GM23338 (cell line): ENCODE results near the gene SSH2.

Experiments used
- CREB1 ChIP-seq: fragments of 250-450 bp; sonication (Bioruptor Pico); IDR thresholded peaks from 2 replicates; pipeline ENCODE4 v1.5.0; 2020; ENCODE audit warnings: low read depth, mild to moderate bottlenecking, moderate library complexity
- CTCF ChIP-seq, 2 experiments: fragments of 200-600 bp in 1 of 2; sonication (generic) in 1 of 2; conservative IDR thresholded peaks; 2 replicates each; pipeline versions ENCODE4 v1.5.1 to v1.6.1; 2016 to 2017; ENCODE audit warnings: antibody characterized with exemption in 2 of 2, low read depth in 2 of 2, mild to moderate bottlenecking in 2 of 2, moderate library complexity in 1 of 2
- ETS1 ChIP-seq: IDR thresholded peaks from 2 replicates; pipeline ENCODE4 v1.6.1; 2016; ENCODE audit warnings: antibody characterized with exemption
- EZH2 ChIP-seq: fragments of 200-600 bp; sonication (generic); IDR thresholded peaks from one replicate; pipeline ENCODE4 v1.8.0; 2017; ENCODE audit warnings: antibody characterized with exemption, mild to moderate bottlenecking, low read depth; ENCODE audit not compliant: unreplicated experiment
- EZH2phosphoT487 ChIP-seq: fragments of 200-600 bp; sonication (generic); IDR thresholded peaks from one replicate; pipeline ENCODE4 v1.8.1; 2018; ENCODE audit warnings: antibody characterized with exemption; ENCODE audit not compliant: unreplicated experiment
- JUNB ChIP-seq: IDR thresholded peaks from one replicate; pipeline ENCODE4 v1.6.1; 2016; ENCODE audit warnings: antibody characterized with exemption; ENCODE audit not compliant: unreplicated experiment
- POLR2AphosphoS5 ChIP-seq: IDR thresholded peaks from 2 replicates; pipeline ENCODE4 v1.6.1; 2016; ENCODE audit warnings: antibody characterized with exemption, low read depth
- STAT1 ChIP-seq: IDR thresholded peaks from one replicate; pipeline ENCODE4 v1.6.1; 2016; ENCODE audit warnings: antibody characterized with exemption; ENCODE audit not compliant: unreplicated experiment
- ZNF331 ChIP-seq: fragments of 250-450 bp; sonication (Bioruptor Pico); IDR thresholded peaks from 2 replicates; pipeline ENCODE4 v1.5.0; 2020; ENCODE audit warnings: low read depth, mild to moderate bottlenecking, moderate library complexity
- TF ChIP-seq, protein P1 (sequence below): IDR thresholded peaks from one replicate; pipeline ENCODE4 v1.6.1; 2018; ENCODE audit warnings: antibody characterized with exemption; ENCODE audit not compliant: unreplicated experiment

- no peak for TF ChIP-seq CTCF (conservative IDR thresholded peaks at IDR 0.05; ENCODE audit: low read depth in 2 of 2)
- TF ChIP-seq EZH2 = no peak
- TF ChIP-seq, protein P1, sequence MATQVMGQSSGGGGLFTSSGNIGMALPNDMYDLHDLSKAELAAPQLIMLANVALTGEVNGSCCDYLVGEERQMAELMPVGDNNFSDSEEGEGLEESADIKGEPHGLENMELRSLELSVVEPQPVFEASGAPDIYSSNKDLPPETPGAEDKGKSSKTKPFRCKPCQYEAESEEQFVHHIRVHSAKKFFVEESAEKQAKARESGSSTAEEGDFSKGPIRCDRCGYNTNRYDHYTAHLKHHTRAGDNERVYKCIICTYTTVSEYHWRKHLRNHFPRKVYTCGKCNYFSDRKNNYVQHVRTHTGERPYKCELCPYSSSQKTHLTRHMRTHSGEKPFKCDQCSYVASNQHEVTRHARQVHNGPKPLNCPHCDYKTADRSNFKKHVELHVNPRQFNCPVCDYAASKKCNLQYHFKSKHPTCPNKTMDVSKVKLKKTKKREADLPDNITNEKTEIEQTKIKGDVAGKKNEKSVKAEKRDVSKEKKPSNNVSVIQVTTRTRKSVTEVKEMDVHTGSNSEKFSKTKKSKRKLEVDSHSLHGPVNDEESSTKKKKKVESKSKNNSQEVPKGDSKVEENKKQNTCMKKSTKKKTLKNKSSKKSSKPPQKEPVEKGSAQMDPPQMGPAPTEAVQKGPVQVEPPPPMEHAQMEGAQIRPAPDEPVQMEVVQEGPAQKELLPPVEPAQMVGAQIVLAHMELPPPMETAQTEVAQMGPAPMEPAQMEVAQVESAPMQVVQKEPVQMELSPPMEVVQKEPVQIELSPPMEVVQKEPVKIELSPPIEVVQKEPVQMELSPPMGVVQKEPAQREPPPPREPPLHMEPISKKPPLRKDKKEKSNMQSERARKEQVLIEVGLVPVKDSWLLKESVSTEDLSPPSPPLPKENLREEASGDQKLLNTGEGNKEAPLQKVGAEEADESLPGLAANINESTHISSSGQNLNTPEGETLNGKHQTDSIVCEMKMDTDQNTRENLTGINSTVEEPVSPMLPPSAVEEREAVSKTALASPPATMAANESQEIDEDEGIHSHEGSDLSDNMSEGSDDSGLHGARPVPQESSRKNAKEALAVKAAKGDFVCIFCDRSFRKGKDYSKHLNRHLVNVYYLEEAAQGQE = no peak
- TF ChIP-seq STAT1 = no peak
- TF ChIP-seq EZH2phosphoT487 = no peak
- TF ChIP-seq POLR2AphosphoS5 = no peak
- TF ChIP-seq JUNB = no peak
- no peak for TF ChIP-seq ETS1
- no peak for TF ChIP-seq CREB1 (CRISPR knock-in tag)
- TF ChIP-seq ZNF331 = no peak
Observed at GRCh38 chr17:29610395-29610794, 319.6 kb downstream of the SSH2 start.
